ENCODE results near the gene CRTC1. TPM values are rescaled to one million over a fixed set of nuclear protein-coding genes. Genes with fewer than 3 reads are reported as not detected.
A peak's percentile ranks its signal among the peaks of the same experiment; 100 is the strongest.
"Not testable (repeated sequence)": the region's sequence is repeated elsewhere in the genome, so short reads cannot be mapped to it uniquely, and the experiment has no call there.

The CRTC1 gene
- total and polyA plus RNA-seq, 2 of the 13 experiments (the other 11 are each of a cell fraction or from before 2014, with no cell fraction given), result 2.0 to 2.7 TPM

GRCh38 chr19:18811638-18812037 is 128.2 kb downstream of the CRTC1 start:
- H3K9me3 ChIP-seq (ENCODE audit: low read length); FAIRE-seq; H2AFZ ChIP-seq (ENCODE audit: low read length); H3K79me2 ChIP-seq (ENCODE audit: insufficient read depth, low read length); BruUV-seq (replicated peaks); H3K4me3 ChIP-seq (replicated peaks in 1 of 3; ENCODE audit: insufficient read depth in 1 of 3, low read depth in 2 of 3, low read length in 3 of 3); H3K27ac ChIP-seq (ENCODE audit: extremely low read length, insufficient read depth, low read length); ATAC-seq; in situ Hi-C loops (cut with HindIII; ENCODE audit: extremely low pct_ligation_motif_present, low pct_unique_long_range_greater_than_20kb); H3K9ac ChIP-seq (ENCODE audit: insufficient read depth, low read depth, low read length); H3K36me3 ChIP-seq (replicated peaks in 1 of 2; ENCODE audit: control insufficient read depth in 1 of 2, insufficient read depth in 2 of 2, low read length in 2 of 2); H4K20me1 ChIP-seq (ENCODE audit: insufficient read depth, low read length); H3K4me2 ChIP-seq (ENCODE audit: low read depth, low read length); POLR2A ChIA-PET; CTCF ChIA-PET (ENCODE audit: low intra/inter-chr PET ratio, low total read pairs); DNase-seq (ENCODE audit: low spot score); intact Hi-C loops (cut with micrococcal nuclease; ENCODE audit: unreplicated experiment); TF ChIP-seq ATF7 (CRISPR knock-in tag; IDR thresholded peaks at IDR 0.05): not testable (repeated sequence)
- TF ChIP-seq CEBPG (CRISPR knock-in tag; IDR thresholded peaks at IDR 0.05) (0 out of 2 replicates have a peak, but pooled peaks have one; percentile 11), ATF7 (IDR thresholded peaks at IDR 0.05) (peak; percentile 79), ZNF770 (CRISPR knock-in tag; IDR thresholded peaks at IDR 0.05) (peak; percentile 52; the same call in 1 of the 2 replicates)
- 58% methylated on average over 5 of the region's 5 CpGs for WGBS (ENCODE audit: low lambda C conversion rate)
- Histone ChIP-seq H3K27me3 (ENCODE audit: control insufficient read depth in 1 of 2, insufficient read depth in 2 of 2, low read length in 2 of 2) (peaks cover 8 to 38% of the 10 kb centered on the region in 2 experiments), H3K4me1 (ENCODE audit: insufficient read depth, low read length) (peaks cover 47% of the 10 kb centered on the region)

- BruUV-seq (replicated peaks), result no TSS peak
- ATAC-seq (peak; percentile 74), FAIRE-seq (peak; percentile 37), DNase-seq (ENCODE audit: low spot score) (no peak)
- Histone ChIP-seq H3K79me2 (ENCODE audit: insufficient read depth, low read length) (no peaks in the 10 kb centered on the region), H3K36me3 (replicated peaks in 1 of 2; ENCODE audit: control insufficient read depth in 1 of 2, insufficient read depth in 2 of 2, low read length in 2 of 2) (no peaks in the 10 kb centered on the region), H3K4me3 (replicated peaks in 1 of 3; ENCODE audit: insufficient read depth in 1 of 3, low read depth in 2 of 3, low read length in 3 of 3) (no peak overlapping the region), H3K27me3 (ENCODE audit: control insufficient read depth in 1 of 2, insufficient read depth in 2 of 2, low read length in 2 of 2) (peaks cover 8 to 22% of the 10 kb centered on the region in 2 experiments), H3K9me3 (ENCODE audit: low read length) (no peaks in the 10 kb centered on the region), H2AFZ (ENCODE audit: low read length) (no peak overlapping the region), H3K9ac (ENCODE audit: insufficient read depth, low read depth, low read length) (no peak overlapping the region), H3K4me1 (ENCODE audit: insufficient read depth, low read length) (peaks cover 33% of the 10 kb centered on the region), H4K20me1 (ENCODE audit: insufficient read depth, low read length) (no peaks in the 10 kb centered on the region), H3K4me2 (ENCODE audit: low read depth, low read length) (no peak overlapping the region), H3K27ac (ENCODE audit: extremely low read length, insufficient read depth, low read length) (no peak overlapping the region)
- intact Hi-C loops (cut with micrococcal nuclease; ENCODE audit: unreplicated experiment) (no loop called here), in situ Hi-C loops (cut with HindIII; ENCODE audit: extremely low pct_ligation_motif_present, low pct_unique_long_range_greater_than_20kb) (no loop called here)
- peak; percentile 25; the same call in 1 of the 2 replicates for TF ChIP-seq SMC3 (IDR thresholded peaks at IDR 0.05; ENCODE audit: low read length)
- TF ChIP-seq TEAD3 (CRISPR knock-in tag; optimal IDR thresholded peaks at IDR 0.05; ENCODE audit: borderline replicate concordance), result peak; percentile 41
- TF ChIP-seq RAD21 (CRISPR knock-in tag; IDR thresholded peaks at IDR 0.05), result 0 out of 2 replicates have a peak, but pooled peaks have one; percentile 34
- TF ChIP-seq CTCF (CRISPR knock-in tag; IDR thresholded peaks at IDR 0.05), result peak; percentile 66
- TF ChIP-seq STAG1 (CRISPR knock-in tag; IDR thresholded peaks at IDR 0.05), result peak; percentile 59
- TF ChIP-seq ZNF10 (CRISPR knock-in tag; IDR thresholded peaks at IDR 0.05; ENCODE audit: borderline replicate concordance, low read depth), result no peak
- no peak for TF ChIP-seq ZFAT (CRISPR knock-in tag; conservative IDR thresholded peaks at IDR 0.05)
- CTCF ChIA-PET (ENCODE audit: low intra/inter-chr PET ratio, low total read pairs), result no interaction called here
- 10% methylated on average over 9 of the region's 9 CpGs for WGBS (ENCODE audit: low lambda C conversion rate)
- POLR2A ChIA-PET, result no interaction called here
Observed at GRCh38 chr19:18814063-18814462, 130.6 kb downstream of the CRTC1 start.

Measured in HepG2 (cell line).